GM18502 (cell line): ENCODE results near the gene ERF.
A peak's percentile ranks its signal among the peaks of the same experiment; 100 is the strongest.

Experiments used
- ATAC-seq: cut with Tn5 transposase; IDR thresholded peaks from one replicate; pipeline ENCODE4 v1.9.1; 2021; ENCODE audit warnings: mild to moderate bottlenecking; ENCODE audit not compliant: unreplicated experiment, poor library complexity

ERF gene

DNA sequence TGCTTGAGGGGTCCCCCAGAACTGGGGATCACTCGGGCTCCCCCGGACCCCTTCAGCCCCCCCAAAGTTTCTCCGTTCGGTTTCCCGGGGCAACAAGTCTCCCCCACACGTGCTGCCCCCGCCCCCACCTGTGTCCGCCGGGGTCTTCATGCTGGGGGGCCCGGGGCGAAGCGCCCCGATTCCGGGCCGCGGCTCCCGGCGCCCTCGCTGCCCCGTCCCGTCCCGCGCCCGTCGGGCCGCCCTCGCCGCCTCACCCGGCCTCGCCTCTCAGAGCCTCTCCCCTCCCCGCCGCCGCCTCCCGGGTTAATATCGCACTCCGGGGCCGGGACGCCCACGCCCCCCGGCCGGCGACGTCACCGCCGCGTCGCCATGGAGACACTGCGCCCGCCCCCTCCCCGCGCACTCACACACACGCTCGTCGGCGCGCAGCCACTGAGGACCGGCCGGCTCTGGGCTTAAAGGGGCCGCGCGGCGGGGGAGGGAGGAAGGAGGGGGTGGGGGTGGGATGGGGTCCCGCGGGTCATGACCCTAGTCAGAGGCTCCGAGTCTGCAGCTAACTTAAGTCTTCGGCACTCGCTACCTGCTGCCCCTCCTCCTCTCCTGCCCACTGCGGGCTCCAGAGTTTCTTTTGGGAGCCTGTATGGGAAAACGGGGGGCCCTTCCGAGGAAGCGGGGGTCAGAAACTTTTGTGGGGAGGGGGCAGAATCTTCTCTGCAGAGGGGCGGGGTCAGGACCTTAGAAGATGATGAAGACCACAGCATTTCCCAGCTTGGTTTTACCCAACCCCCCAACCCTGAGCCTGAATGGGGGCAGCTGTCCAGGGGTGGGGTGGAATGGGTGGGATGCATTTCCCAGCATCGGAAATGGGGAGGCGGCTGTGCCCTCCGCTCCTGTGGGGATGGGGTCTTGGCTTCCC is at the start of gene ERF:
Gene ERF, minus strand, starts transcription at position 279 of the 916 bp plus-strand sequence. Its CDS starts 129 bp downstream, at position 150.
- ATAC-seq: peak; percentile 68

DNA sequence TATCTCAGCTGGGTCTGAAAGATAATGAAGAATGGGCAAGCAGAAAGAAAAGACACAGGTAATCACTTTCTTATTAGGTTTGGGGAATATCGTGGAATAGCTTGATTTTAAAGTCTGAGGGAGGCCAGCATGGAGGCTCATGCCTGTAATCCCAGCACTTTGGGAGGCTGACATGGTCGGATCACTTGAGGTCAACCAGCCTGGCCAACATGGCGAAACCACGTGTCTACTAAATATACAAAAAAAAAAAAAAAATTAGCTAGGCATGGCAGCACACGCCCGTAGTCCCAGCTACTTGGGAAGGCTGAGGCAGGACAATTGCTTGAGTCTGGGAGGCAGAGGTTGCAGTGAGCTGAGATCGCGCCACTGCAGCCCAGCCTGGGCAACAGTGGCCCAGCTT is 48.9 kb upstream of the ERF start:
- no peak for ATAC-seq

- ATAC-seq: no peak
These were observed 48.2 kb upstream of the ERF start for GRCh38 chr19:42303101-42303464.

DNA sequence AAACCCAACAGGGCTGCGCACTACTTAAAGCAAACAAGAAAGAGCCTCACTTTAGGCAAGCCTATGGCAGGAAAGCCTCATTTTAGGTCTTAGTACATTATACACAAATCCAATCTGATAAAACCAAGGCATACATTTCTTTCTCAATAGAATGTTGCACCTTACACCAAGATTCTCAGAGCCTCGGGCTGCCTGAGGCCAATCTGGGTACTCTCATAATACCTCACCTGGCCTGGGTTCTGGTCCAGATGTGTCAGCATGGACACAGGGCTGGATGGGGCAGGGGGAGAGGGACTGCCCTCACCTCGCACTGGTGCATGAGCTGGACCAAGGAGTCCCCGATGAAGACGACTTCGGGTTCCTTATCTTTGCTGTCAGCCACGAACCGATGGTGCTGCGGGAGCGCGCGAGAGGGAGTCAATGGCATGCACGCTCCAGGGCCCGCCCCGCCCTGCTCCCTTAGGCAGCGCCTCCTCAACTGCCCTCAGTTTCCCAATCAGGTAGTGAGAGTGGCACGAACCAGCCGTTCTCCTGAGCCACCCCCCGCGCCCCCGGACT is 46.8 kb upstream of the ERF start, which contains the start of gene PRR19:
Gene PRR19, plus strand, starts transcription at position 487 of the 558 bp plus-strand sequence. CDS start 7,453 bp downstream, outside the sequence.
- peak; percentile 15 for ATAC-seq

DNA sequence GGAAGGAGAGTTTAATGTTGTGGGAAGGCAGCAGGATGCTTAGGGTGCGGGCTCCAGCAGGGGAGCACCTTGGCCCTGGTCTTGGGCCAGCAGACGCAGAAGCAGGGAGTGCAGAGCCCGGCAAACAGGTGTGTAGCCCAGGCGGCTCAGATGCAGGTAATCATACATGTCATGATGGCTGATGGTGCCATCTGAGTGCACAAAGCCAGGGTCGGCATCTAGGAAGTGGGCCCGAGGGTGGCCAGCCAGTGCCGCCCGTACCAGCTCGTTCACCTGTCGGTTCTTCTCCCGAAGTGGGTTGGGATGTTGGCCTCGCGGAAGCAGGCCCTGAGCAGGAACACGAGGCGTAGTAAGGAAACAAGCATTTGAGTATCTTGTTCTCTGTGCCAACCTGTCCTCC is 42.1 kb upstream of the ERF start:
- ATAC-seq: no peak

DNA sequence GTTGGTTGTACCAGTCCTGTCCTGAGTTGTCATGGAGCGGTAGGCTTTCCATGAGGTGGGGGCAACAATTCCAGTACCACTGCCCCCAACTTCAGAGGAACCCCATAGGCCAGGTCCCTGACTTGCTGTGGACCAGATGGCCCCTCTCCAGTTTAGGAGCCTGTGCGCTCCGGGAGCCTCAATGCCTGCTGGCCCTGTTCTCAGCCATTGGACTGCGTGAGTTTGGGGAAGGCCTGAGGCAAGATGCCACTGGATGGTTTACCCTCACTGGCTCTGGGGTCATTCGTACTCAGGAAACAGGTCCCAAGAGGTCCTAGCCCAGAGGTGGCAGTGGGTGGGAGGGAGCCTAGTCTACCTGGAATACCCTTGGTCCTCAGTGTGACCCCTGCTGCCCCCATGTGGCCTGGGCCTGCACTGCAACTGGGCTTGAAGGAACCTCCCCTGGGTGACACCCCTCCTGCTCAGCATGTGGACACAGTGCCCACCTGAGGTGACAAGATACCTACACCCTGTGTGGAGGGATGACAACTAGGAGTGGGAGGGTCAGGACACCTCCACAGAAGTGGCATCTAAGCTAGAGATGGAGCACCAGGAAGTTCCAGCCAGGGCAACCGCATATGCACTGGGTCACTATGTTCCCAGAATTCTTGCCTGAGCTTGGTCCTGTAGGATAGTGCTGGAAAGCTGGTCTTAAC is 41.0 kb upstream of the ERF start:
- peak; percentile 62 for ATAC-seq

- no peak for ATAC-seq
These were observed 40.4 kb upstream of the ERF start for GRCh38 chr19:42295342-42295741.

DNA sequence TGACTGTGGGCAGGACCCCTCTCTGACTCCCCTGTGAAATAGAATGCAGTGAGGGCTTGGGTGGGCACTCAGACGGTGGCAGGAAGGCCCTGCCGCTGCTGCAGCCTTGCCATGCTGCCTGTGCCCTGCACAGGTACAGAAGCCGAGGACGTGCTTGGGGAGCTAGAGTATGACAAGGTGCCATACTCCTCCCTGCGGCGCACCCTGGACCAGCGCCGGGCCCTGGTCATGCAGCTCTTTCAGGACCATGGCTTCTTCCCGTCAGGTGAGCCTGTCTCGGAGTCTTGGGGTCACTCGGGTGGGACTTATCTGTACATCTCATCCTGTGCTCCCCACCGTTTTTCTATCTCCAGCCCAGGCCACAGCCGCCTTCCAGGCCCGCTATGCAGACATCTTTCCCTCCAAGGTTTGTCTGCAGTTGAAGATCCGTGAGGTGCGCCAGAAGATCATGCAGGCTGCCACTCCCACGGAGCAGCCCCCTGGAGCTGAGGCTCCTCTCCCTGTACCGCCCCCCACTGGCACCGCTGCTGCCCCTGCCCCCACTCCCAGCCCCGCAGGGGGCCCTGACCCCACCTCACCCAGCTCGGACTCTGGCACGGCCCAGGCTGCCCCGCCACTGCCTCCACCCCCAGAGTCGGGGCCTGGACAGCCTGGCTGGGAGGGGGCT is 39.7 kb upstream of the ERF start:
- no peak for ATAC-seq

GRCh38 chr19:42293948-42294347 is 39.0 kb upstream of the ERF start:
- ATAC-seq: no peak

DNA sequence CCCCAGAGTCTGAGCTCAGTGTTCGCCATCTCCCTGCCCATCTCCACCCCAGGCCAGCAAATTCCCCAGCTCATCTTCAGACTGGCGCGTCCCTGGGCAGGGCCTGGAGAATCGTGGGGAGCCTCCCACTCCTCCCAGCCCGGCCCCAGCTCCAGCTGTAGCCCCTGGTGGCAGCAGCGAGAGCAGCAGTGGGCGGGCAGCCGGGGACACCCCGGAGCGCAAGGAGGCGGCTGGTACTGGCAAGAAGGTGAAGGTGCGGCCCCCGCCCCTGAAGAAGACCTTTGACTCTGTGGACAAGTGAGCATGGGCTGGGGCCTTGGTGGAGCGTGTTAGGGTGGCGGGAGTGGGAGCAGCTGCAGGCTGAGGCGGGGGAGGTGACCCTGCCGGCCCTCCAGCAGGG is 38.6 kb upstream of the ERF start:
- ATAC-seq: no peak

- no peak for ATAC-seq
These were observed 38.0 kb upstream of the ERF start for GRCh38 chr19:42292963-42293362.

DNA sequence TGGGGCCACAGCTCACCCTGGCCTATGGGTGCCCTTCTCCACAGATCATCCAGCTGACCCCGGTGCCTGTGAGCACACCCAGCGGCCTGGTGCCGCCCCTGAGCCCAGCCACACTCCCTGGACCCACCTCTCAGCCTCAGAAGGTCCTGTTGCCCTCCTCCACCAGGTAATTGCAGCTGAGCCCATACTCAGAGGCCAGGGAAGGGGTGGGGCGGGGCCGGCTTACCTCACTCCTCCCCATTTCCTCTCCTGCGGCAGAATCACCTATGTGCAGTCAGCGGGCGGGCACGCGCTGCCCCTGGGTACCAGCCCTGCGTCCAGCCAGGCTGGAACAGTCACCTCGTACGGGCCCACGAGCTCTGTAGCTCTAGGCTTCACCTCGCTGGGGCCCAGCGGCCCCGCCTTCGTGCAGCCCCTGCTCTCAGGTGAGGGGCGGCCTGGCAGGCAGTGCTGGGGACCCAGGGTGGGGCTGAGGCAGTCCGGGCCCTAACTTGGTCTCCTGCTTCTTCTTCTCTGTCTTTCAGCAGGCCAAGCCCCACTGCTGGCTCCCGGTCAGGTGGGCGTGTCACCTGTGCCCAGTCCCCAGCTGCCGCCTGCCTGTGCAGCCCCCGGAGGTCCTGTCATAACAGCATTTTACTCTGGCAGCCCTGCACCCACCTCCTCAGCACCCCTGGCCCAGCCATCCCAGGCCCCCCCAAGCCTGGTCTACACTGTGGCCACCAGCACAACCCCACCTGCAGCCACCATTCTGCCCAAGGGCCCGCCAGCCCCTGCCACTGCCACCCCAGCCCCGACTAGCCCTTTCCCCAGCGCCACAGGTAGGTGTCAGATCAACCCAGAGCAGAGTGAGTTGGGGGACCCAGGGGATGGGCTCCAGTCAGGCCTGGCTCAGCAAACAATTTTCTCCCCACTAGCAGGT is 37.4 kb upstream of the ERF start:
- no peak for ATAC-seq

GRCh38 chr19:42291435-42291810 is 36.5 kb upstream of the ERF start:
- no peak for ATAC-seq

- no peak for ATAC-seq
These were observed 35.9 kb upstream of the ERF start for GRCh38 chr19:42290523-42291434.

DNA sequence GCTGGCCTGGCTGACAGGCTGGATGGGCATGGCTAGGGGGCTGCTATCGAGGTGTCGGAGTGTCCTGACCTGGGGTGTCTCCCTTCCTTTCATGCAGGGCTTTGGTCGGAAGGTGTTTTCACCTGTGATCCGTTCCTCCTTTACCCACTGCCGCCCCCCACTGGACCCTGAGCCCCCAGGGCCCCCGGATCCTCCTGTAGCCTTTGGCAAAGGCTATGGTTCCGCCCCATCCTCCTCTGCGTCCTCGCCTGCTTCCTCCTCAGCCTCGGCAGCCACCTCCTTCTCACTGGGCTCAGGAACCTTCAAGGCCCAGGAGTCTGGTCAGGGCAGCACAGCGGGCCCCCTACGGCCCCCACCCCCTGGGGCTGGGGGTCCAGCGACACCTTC is 35.2 kb upstream of the ERF start:
- no peak for ATAC-seq

- ATAC-seq: no peak
These were observed 34.7 kb upstream of the ERF start for GRCh38 chr19:42289556-42290041.

GRCh38 chr19:42288881-42289555 is 34.1 kb upstream of the ERF start:
- no peak for ATAC-seq

GRCh38 chr19:42288387-42288786 is 33.5 kb upstream of the ERF start:
- ATAC-seq: no peak
